ENCODE results near the gene EMC9. TPM values are rescaled to one million over a fixed set of nuclear protein-coding genes. Genes with fewer than 3 reads are reported as not detected.

EMC9 gene
- polyA plus RNA-seq, 6 donors from 2014 or later = 5.9 to 15.3 (median 9.2) TPM

DNA sequence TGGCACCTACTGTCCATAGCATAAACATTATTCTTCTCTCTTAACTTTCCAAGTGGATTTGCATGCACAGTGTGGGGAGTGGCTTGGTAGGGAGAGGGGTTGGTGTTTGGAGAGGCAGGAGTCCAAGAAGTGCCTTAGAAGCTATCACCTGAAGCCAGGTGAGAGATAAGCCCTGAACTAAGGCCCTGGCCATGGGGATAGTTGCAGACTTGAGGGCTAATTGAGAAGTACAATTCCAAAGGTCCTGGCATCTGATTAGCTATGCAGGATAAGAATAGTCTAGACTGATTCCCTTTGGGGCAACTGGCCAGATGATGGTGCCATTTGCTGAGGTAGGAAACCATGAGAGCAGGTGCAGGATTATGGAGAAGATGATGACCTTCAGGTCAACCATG is 49.3 kb downstream of the EMC9 start:
- no peak for ATAC-seq (ENCODE audit: low read depth in 2 of 2)
- no peak for DNase-seq
- Mint-ChIP-seq H3K4me1 (peaks cover 36 to 54% (median 38%) of the 10 kb centered on the region in 3 donors), H3K4me3 (peak overlapping the region in 6 of 8 donors; percentile 20 to 100 (median 98)), H3K36me3 (peaks cover 0 to 6% of the 10 kb centered on the region in 2 donors), H3K9me3 (no peaks in the 10 kb centered on the region), H3K27ac (peak overlapping the region in 2 of 6 donors; percentile 12 to 82), H3K27me3 (no peaks in the 10 kb centered on the region)

DNA sequence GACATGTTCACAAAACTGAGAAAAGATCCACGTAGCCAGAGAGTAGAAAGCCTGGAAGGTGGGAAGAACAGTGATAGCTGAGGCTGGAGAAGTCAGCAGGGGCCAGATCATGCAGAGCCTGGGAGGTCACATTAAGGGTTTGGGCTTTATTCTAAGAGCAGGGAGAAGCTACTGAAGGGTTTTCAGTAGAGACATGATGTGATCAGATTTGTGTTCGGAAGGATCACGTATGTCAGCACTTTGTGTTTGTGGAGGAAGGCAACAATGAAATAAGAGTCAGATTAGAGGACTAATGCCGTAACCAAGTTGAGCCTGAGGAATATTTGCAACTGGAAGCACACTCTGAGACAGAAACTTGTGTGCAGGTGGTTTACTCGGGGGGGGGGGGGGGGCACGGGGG is 51.5 kb downstream of the EMC9 start:
- Mint-ChIP-seq H3K4me1 (peaks cover 18 to 35% (median 21%) of the 10 kb centered on the region in 3 donors), H3K4me3 (peak overlapping the region in 1 of 8 donors; percentile 83), H3K9me3 (no peaks in the 10 kb centered on the region), H3K36me3 (peaks cover 0 to 5% of the 10 kb centered on the region in 2 donors), H3K27me3 (no peaks in the 10 kb centered on the region), H3K27ac (no peak overlapping the region)
- DNase-seq (no peak), ATAC-seq (ENCODE audit: low read depth in 2 of 2) (no peak)

Other genes with a start within 250 kb of the EMC9 start
- 10 to 100 TPM; 13.3 to 27.0 (median 21.8) TPM for gene DHRS4, start 187.8 kb downstream of the EMC9 start, polyA plus RNA-seq (ENCODE audit: low read depth in 6 of 6)
- 10 to 100 TPM in 5 of 6 donors, 1 to 10 TPM in 1; 8.6 to 18.3 (median 16.9) TPM for gene DHRS4L2, start 152.7 kb downstream of the EMC9 start, polyA plus RNA-seq (ENCODE audit: low read depth in 6 of 6)
- gene CARMIL3, start 89.6 kb downstream of the EMC9 start, polyA plus RNA-seq (ENCODE audit: low read depth in 6 of 6) = under 1 TPM in 2 of 6 donors, not detected in 4; 0.10 to 0.11 TPM
- gene CPNE6, start 70.0 kb downstream of the EMC9 start, polyA plus RNA-seq (ENCODE audit: low read depth in 6 of 6) = 1 to 10 TPM in 1 of 6 donors, not detected in 5; 1.1 TPM
- gene PCK2, start 47.3 kb downstream of the EMC9 start, polyA plus RNA-seq (ENCODE audit: low read depth in 6 of 6) = 10 to 100 TPM; 26.5 to 48.0 (median 36.8) TPM
- gene DCAF11, start 26.8 kb downstream of the EMC9 start, polyA plus RNA-seq (ENCODE audit: low read depth in 6 of 6) = 100 to 1,000 TPM in 1 of 6 donors, 10 to 100 TPM in 5; 65.8 to 106 (median 78.5) TPM
- 1 to 10 TPM; 2.3 to 8.9 (median 6.4) TPM for gene NRL, start 26.6 kb downstream of the EMC9 start, polyA plus RNA-seq (ENCODE audit: low read depth in 6 of 6)
- 1 to 10 TPM in 1 of 6 donors, under 1 TPM in 4, not detected in 1; 0.29 to 1.4 (median 0.53) TPM for gene FITM1, start 10.9 kb downstream of the EMC9 start, polyA plus RNA-seq (ENCODE audit: low read depth in 6 of 6)
- 100 to 1,000 TPM; 704 to 932 (median 769) TPM for gene PSME1, start 5.4 kb downstream of the EMC9 start, polyA plus RNA-seq (ENCODE audit: low read depth in 6 of 6)
- gene PSME2, start 5.0 kb upstream of the EMC9 start, polyA plus RNA-seq (ENCODE audit: low read depth in 6 of 6) = 100 to 1,000 TPM; 257 to 514 (median 294) TPM
- 10 to 100 TPM; 21.0 to 47.2 (median 32.1) TPM for gene RNF31, start 5.9 kb upstream of the EMC9 start, polyA plus RNA-seq (ENCODE audit: low read depth in 6 of 6)
- gene IRF9, start 19.7 kb upstream of the EMC9 start, polyA plus RNA-seq (ENCODE audit: low read depth in 6 of 6) = 100 to 1,000 TPM in 3 of 6 donors, 10 to 100 TPM in 3; 86.7 to 140 (median 97.2) TPM
- 1 to 10 TPM; 3.6 to 9.6 (median 6.9) TPM for gene REC8, start 30.5 kb upstream of the EMC9 start, polyA plus RNA-seq (ENCODE audit: low read depth in 6 of 6)
- gene IPO4, start 47.2 kb upstream of the EMC9 start, polyA plus RNA-seq (ENCODE audit: low read depth in 6 of 6) = 10 to 100 TPM in 5 of 6 donors, 1 to 10 TPM in 1; 5.4 to 19.0 (median 12.6) TPM
- gene TM9SF1, start 53.9 kb upstream of the EMC9 start, polyA plus RNA-seq (ENCODE audit: low read depth in 6 of 6) = 10 to 100 TPM; 34.5 to 43.9 (median 37.0) TPM
- gene TSSK4, start 64.1 kb upstream of the EMC9 start, polyA plus RNA-seq (ENCODE audit: low read depth in 6 of 6) = 1 to 10 TPM in 3 of 6 donors, under 1 TPM in 2, not detected in 1; 0.36 to 1.7 (median 1.4) TPM
- 100 to 1,000 TPM; 139 to 167 (median 157) TPM for gene CHMP4A, start 71.9 kb upstream of the EMC9 start, polyA plus RNA-seq (ENCODE audit: low read depth in 6 of 6)
- 10 to 100 TPM; 32.7 to 48.2 (median 37.3) TPM for gene MDP1, start 74.5 kb upstream of the EMC9 start, polyA plus RNA-seq (ENCODE audit: low read depth in 6 of 6)
- gene NEDD8, start 90.8 kb upstream of the EMC9 start, polyA plus RNA-seq (ENCODE audit: low read depth in 6 of 6) = 100 to 1,000 TPM; 306 to 385 (median 326) TPM
- gene GMPR2, start 91.3 kb upstream of the EMC9 start, polyA plus RNA-seq (ENCODE audit: low read depth in 6 of 6) = 100 to 1,000 TPM in 3 of 6 donors, 10 to 100 TPM in 3; 90.3 to 120 (median 99.2) TPM
- 100 to 1,000 TPM; 238 to 289 (median 254) TPM for gene TINF2, start 101.0 kb upstream of the EMC9 start, polyA plus RNA-seq (ENCODE audit: low read depth in 6 of 6)
- gene TGM1, start 121.6 kb upstream of the EMC9 start, polyA plus RNA-seq (ENCODE audit: low read depth in 6 of 6) = not detected
- 10 to 100 TPM; 22.2 to 36.2 (median 22.8) TPM for gene RABGGTA, start 130.0 kb upstream of the EMC9 start, polyA plus RNA-seq (ENCODE audit: low read depth in 6 of 6)
- 10 to 100 TPM; 20.4 to 38.5 (median 29.3) TPM for gene DHRS1, start 158.2 kb upstream of the EMC9 start, polyA plus RNA-seq (ENCODE audit: low read depth in 6 of 6)
- gene NOP9, start 158.3 kb upstream of the EMC9 start, polyA plus RNA-seq (ENCODE audit: low read depth in 6 of 6) = 1 to 10 TPM in 5 of 6 donors, under 1 TPM in 1; 0.83 to 2.4 (median 1.3) TPM
- gene CIDEB, start 166.4 kb upstream of the EMC9 start, polyA plus RNA-seq (ENCODE audit: low read depth in 6 of 6) = 10 to 100 TPM in 1 of 6 donors, 1 to 10 TPM in 5; 4.9 to 10.4 (median 8.1) TPM
- 1 to 10 TPM in 1 of 6 donors, under 1 TPM in 5; 0.28 to 1.2 (median 0.69) TPM for gene LTB4R2, start 168.5 kb upstream of the EMC9 start, polyA plus RNA-seq (ENCODE audit: low read depth in 6 of 6)
- gene LTB4R, start 169.9 kb upstream of the EMC9 start, polyA plus RNA-seq (ENCODE audit: low read depth in 6 of 6) = 1 to 10 TPM; 1.4 to 2.4 (median 2.1) TPM
- under 1 TPM in 3 of 6 donors, not detected in 3; 0.29 to 0.53 (median 0.32) TPM for gene ADCY4, start 193.5 kb upstream of the EMC9 start, polyA plus RNA-seq (ENCODE audit: low read depth in 6 of 6)
- gene RIPK3, start 198.4 kb upstream of the EMC9 start, polyA plus RNA-seq (ENCODE audit: low read depth in 6 of 6) = 10 to 100 TPM in 2 of 6 donors, 1 to 10 TPM in 3, not detected in 1; 7.7 to 12.9 (median 9.3) TPM
- under 1 TPM in 2 of 6 donors, not detected in 4; 0.19 to 0.43 TPM for gene NFATC4, start 226.6 kb upstream of the EMC9 start, polyA plus RNA-seq (ENCODE audit: low read depth in 6 of 6)

Data from naive B cell (primary cell).